ENCODE measurements around the gene HOXB9.

HOXB9 gene

DNA sequence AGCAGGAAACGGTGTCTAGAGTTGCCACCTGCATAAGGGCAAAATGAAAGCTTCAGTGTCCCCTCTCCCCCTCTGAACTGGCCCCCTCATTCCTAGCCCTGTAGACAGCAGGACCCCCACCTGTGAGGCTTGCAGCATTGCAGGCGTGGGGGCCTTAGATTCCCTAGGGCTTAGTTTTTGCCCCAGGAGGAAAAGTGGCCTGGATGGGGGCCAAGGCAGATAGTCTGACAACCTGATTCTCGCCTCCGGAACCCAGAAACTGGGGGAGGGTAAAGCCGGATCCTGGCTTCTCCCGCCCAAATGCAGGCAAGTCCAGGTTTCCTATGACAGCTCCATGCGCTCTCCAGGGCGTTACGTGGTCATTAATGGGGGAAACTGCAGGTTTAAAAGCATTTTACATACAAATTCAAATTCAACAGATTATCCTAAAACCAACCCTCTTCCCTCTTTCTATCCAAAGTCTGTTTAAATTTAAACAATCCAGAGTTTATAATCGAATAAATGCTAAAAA, 20.7 kb downstream of the HOXB9 start:
- H3K4me2 ChIP-seq (ENCODE audit: low read depth, low read length), result no peak overlapping the region

DNA sequence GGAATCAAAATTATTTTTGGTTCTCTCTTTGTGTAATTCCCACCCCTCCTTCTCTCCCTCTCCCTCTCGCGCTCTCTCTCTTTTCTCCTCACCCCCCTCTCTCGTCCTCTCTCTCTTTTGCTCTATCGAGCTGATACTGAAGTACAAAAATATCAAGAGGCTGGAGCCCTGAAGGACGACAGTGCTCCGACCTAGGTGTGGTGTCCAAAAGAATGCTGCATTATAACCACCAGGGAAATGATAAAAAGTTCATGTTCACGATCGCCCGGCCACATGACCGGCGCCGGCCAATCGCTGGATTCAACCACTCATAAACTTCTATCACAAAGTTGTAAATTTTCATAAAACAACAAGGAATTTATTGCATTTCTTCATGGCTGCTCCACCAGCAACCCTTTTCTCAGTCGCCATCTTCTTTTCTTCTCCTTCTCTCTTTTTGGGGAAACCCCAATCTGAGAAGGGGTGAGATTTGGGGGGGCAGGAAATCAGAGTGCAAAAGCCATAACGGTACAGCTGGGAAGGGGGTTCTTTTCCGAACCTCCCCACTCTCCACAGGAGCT, 21.3 kb downstream of the HOXB9 start, which contains the start of gene HOXB6:
Gene HOXB6 (minus strand): TSS at position 217 of the 560 bp plus-strand sequence. CDS start 6,836 bp downstream, outside the sequence.
- Histone ChIP-seq H3K79me2 (ENCODE audit: low read length) (no peaks in the 10 kb centered on the region), H3K27me3 (replicated peaks; ENCODE audit: insufficient read depth, low read length) (peaks cover 54% of the 10 kb centered on the region), H3K4me2 (ENCODE audit: low read depth, low read length) (no peak within 1 kb of the TSS), H3K4me3 (ENCODE audit: low read length) (no peak within 1 kb of the TSS), H4K20me1 (ENCODE audit: insufficient read depth, low read length) (no peaks in the 10 kb centered on the region), H3K4me1 (ENCODE audit: low read length) (peaks cover 7% of the 10 kb centered on the region; the same call in 1 of the 2 replicates), H3K9me2 (replicated peaks; ENCODE audit: insufficient read depth, low read length) (no peaks in the 10 kb centered on the region), H3K9ac (ENCODE audit: low read length) (no peak within 1 kb of the TSS), H3K9me3 (replicated peaks; ENCODE audit: insufficient read depth, low read length) (no peaks in the 10 kb centered on the region), H3F3A (ENCODE audit: insufficient read depth, low read length) (no peaks in the 10 kb centered on the region), H3K36me3 (replicated peaks; ENCODE audit: insufficient read depth, low read length) (no peaks in the 10 kb centered on the region), H2AFZ (ENCODE audit: low read length) (no peak within 1 kb of the TSS), H3K27ac (ENCODE audit: low read length) (no peak within 1 kb of the TSS)
- TF ChIP-seq EZH2phosphoT487 (IDR thresholded peaks at IDR 0.05; ENCODE audit: low read length) (no peak), EZH2 (optimal IDR thresholded peaks at IDR 0.05; ENCODE audit: low read depth, low read length) (no peak)
- TF ChIP-seq, protein P1, sequence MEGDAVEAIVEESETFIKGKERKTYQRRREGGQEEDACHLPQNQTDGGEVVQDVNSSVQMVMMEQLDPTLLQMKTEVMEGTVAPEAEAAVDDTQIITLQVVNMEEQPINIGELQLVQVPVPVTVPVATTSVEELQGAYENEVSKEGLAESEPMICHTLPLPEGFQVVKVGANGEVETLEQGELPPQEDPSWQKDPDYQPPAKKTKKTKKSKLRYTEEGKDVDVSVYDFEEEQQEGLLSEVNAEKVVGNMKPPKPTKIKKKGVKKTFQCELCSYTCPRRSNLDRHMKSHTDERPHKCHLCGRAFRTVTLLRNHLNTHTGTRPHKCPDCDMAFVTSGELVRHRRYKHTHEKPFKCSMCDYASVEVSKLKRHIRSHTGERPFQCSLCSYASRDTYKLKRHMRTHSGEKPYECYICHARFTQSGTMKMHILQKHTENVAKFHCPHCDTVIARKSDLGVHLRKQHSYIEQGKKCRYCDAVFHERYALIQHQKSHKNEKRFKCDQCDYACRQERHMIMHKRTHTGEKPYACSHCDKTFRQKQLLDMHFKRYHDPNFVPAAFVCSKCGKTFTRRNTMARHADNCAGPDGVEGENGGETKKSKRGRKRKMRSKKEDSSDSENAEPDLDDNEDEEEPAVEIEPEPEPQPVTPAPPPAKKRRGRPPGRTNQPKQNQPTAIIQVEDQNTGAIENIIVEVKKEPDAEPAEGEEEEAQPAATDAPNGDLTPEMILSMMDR (IDR thresholded peaks at IDR 0.05; ENCODE audit: low read length), result no peak
- DNase-seq, result no peak

More for the DNA sequence above, 20.7 kb downstream of the HOXB9 start:
- Histone ChIP-seq H4K20me1 (ENCODE audit: insufficient read depth, low read length) (no peaks in the 10 kb centered on the region), H3K4me1 (ENCODE audit: low read length) (peaks cover 8% of the 10 kb centered on the region; the same call in 1 of the 2 replicates), H3K9me3 (replicated peaks; ENCODE audit: insufficient read depth, low read length) (no peaks in the 10 kb centered on the region), H3F3A (ENCODE audit: insufficient read depth, low read length) (no peaks in the 10 kb centered on the region), H2AFZ (ENCODE audit: low read length) (no peak overlapping the region), H3K9ac (ENCODE audit: low read length) (no peak overlapping the region), H3K9me2 (replicated peaks; ENCODE audit: insufficient read depth, low read length) (no peaks in the 10 kb centered on the region), H3K27ac (ENCODE audit: low read length) (no peak overlapping the region), H3K36me3 (replicated peaks; ENCODE audit: insufficient read depth, low read length) (no peaks in the 10 kb centered on the region), H3K79me2 (ENCODE audit: low read length) (no peaks in the 10 kb centered on the region), H3K27me3 (replicated peaks; ENCODE audit: insufficient read depth, low read length) (peaks cover 48% of the 10 kb centered on the region), H3K4me3 (ENCODE audit: low read length) (no peak overlapping the region)
- TF ChIP-seq EZH2 (optimal IDR thresholded peaks at IDR 0.05; ENCODE audit: low read depth, low read length), result no peak
- no peak for TF ChIP-seq EZH2phosphoT487 (IDR thresholded peaks at IDR 0.05; ENCODE audit: low read length)
- TF ChIP-seq, protein P1 (IDR thresholded peaks at IDR 0.05; ENCODE audit: low read length), result no peak
- no peak for DNase-seq

DNA sequence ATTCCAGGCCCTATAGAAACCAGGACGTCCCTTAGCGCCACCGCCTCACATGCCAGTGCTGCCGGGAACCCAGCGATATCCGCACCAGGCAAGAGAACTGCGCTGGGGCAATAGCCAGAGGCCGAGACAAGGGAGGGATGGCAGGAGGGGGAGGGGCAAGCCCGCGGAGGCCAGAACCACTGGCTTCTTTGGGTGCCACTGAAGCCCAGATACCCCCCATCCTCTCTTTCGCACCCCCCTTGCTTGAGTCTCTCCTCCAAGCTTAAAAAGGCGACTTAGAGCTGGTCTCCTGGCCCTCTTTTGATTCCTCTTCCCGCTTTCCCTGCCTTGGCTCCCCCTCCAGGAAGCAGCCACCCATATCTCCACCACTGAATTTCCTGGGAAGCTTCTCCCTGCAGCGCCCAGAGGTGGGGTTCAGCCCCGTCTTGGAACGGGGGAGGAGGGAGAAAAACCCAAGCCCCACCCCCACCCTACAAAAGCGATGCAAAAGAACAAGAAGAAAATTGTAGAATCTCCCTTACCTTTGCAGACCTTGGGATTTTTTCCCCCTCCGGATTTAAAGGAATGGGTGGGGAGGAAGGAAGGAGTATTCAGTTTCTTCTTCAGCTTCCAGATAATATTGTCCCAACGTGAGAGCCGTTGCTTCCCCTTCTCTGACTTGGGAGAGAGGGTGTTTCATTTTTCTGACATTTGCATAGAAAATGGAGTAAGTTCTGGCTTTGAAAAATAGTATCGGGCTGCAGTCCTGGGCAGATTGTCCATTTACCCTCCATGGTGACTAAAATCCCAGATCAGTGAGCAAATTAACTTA, 22.0 kb downstream of the HOXB9 start:
- peaks cover 61% of the 10 kb centered on the region for H3K27me3 ChIP-seq (replicated peaks; ENCODE audit: insufficient read depth, low read length)
- H3K4me2 ChIP-seq (ENCODE audit: low read depth, low read length), result no peak overlapping the region
- H3K27ac ChIP-seq (ENCODE audit: low read length), result no peak overlapping the region
- H3K9me3 ChIP-seq (replicated peaks; ENCODE audit: insufficient read depth, low read length), result no peaks in the 10 kb centered on the region
- H3K36me3 ChIP-seq (replicated peaks; ENCODE audit: insufficient read depth, low read length), result no peaks in the 10 kb centered on the region
- H3F3A ChIP-seq (ENCODE audit: insufficient read depth, low read length), result no peaks in the 10 kb centered on the region
- DNase-seq, result no peak
- no peak overlapping the region for H3K9ac ChIP-seq (ENCODE audit: low read length)
- H2AFZ ChIP-seq (ENCODE audit: low read length), result no peak overlapping the region
- no peak overlapping the region for H3K4me3 ChIP-seq (ENCODE audit: low read length)
- TF ChIP-seq EZH2phosphoT487 (IDR thresholded peaks at IDR 0.05; ENCODE audit: low read length), result no peak
- TF ChIP-seq EZH2 (optimal IDR thresholded peaks at IDR 0.05; ENCODE audit: low read depth, low read length), result no peak
- H4K20me1 ChIP-seq (ENCODE audit: insufficient read depth, low read length), result no peaks in the 10 kb centered on the region
- no peaks in the 10 kb centered on the region for H3K9me2 ChIP-seq (replicated peaks; ENCODE audit: insufficient read depth, low read length)
- peaks cover under 1% of the 10 kb centered on the region; the same call in 1 of the 2 replicates for H3K4me1 ChIP-seq (ENCODE audit: low read length)
- H3K79me2 ChIP-seq (ENCODE audit: low read length), result no peaks in the 10 kb centered on the region

Measured in MM.1S (cell line).